Pulmonary artery endothelial cell (primary cell): ENCODE results near the gene CEP170B. TPM values are rescaled to one million over a fixed set of nuclear protein-coding genes. Genes with fewer than 3 reads are reported as not detected.
"Not testable (repeated sequence)": the region's sequence is repeated elsewhere in the genome, so short reads cannot be mapped to it uniquely, and the experiment has no call there.

Source experiments
- DNase-seq: peaks from one replicate; pipeline ENCODE4 v3.0.0-alpha.2; 2011; ENCODE audit warnings: low read depth, low spot score
- total RNA-seq: library from RNA; depleted of rRNA; stranded (reverse); fragments of >200 nt; gene quantifications from 2 replicates; pipeline ENCODE4 v1.2.3, GENCODE V29; 2014

Gene CEP170B
- total RNA-seq, result 17.1 and 19.0 TPM in 2 replicates

DNA sequence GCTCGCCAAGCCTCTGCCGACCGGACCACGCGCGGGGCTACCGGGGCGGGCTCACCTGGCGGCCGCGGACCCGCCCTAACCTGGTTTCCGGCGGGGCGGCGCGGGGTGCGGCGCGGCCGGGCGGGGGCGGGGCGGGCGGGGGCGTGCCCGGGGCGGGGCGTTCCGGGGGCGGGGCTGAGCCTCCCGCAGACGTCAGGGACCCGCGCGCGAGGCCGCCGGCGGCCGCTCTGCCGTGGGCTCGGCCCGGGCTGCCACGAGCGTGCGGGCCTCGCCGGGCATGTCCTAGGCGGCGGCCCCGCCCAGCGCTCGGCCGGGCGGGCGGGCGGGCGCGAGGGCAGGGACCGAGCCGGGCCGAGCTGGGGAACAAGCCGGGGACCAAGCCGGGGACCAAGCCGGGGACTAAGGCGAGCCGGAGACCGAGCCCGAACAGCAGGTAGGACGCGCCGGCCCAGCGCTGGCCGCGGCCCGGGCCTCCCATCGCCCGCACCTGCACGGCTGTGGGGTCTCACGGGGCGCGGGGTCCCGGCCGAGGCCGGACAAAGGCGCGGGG, at the start of gene CEP170B:
TSS of gene CEP170B (plus strand) at position 188 of the 550 bp plus-strand sequence. CDS start 3,183 bp downstream, outside the sequence.
- DNase-seq, result no peak

DNA sequence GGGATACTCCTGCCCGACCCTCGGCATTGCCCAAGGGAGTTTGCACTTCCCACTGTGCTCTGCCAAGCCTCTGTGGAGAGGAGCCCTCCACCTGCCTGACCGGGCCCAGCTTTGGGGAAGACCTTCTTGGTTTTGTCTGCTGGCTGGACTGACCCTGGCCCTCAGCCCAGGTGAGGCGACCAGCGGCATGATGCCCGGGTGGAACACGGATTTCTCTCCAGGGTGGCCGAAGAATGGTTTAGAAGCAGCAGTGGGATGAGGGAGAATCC, 48.5 kb upstream of the CEP170B start:
- no peak for DNase-seq

DNA sequence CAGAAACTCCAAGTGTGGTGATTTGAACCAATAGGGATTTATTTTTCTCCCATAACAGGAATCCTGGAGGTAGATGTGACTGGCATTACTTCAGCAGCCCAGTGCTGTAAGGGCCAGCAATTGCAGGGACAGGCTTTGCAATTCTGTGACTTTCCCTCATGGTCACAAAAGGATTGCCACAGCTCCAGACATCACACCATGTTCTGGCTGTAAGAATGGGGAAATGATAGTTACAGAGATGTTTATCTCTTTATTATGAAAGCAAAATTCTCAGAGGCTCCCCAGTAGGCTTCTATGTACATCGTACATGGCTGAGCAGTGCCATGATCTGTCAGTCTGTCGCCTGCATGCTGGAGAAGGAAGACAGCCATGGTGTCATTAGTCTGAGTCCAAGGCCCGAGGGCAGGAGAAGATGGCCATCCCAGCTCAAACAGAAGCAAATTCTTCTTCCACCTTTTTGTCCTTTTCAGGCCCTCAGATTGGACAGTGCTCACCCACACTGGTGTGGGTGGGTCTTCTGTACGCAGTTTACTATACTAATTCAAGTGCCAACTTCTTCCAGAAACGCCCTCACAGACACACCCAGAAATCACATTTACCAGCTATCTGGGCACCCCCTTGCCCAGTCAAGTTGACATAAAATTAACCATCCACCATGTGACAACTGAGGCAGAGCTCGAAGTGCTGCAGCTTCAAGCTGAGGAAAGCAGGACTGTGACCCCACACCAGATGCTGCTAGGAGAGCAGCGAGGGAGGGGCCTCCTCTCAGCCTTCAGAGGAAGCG, 46.9 kb upstream of the CEP170B start:
- DNase-seq, result no peak

DNA sequence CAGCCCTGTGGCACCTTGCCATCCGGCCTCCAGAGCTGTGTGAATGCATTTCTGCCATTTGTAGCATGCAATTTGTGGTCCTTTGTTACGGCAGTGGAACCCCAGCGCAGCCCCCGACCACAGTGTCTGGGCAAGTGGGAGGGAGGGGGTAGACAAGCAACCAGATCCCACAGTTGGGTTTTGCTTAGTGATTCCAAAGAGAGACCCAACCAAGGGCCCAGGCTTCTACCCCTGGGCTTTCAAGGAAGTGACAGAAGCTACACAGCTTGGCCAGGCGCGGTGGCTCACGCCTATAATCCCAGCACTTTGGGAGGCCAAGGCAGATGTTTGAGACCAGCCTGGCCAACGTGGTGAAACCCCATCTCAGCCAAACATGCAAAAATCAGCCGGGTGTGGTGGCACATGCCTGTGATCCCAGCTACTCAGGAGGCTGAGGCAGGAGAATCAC, 46.3 kb upstream of the CEP170B start:
- DNase-seq, result no peak

DNA sequence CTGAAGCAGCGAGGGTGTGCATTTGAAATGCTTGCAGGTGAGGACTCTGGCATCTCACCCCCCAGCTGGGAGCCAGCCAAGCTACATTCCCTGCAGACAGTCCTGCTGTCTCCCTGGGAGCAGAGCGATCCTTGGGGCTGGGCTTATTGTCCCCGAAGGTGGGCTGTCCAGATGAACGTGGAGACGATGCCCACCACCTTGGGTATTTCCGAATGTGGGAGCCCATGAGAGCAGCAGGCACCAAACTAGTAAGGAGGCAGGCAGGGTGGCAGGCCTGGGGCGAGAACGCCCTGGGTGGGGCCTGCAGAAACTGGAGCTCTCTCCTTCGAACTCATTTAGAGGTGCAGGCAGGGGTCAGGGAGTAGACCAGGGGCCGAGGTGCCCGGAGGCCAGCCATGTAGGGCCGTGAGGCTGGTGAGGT, 45.7 kb upstream of the CEP170B start:
- DNase-seq, result no peak

DNA sequence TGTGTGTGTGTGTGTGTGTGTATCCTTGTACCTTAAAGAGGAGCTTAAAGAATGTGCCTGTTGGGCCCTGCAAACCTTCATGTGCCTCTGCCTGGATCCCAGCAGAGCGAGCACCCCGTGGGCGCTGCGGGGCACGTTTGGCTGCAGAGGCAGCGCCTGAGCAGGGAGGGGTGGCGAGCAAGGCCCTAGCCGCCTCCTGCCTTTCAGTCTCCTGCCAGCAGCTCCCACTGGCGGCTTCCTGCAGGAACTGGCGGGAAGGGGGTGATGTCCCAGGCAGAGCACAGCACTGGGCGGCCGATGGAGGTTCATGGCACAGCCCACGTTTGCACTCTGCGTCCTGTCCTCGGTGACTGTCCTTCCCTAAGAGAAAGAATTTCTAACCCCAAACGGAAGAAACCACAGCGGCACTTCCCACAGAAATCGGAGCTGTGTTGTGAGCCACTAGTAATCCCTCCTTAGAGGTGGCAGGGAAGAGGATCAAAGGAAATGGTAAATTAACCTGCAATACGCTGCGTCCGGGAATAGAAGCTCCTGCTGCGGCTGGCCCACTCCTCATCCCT, 44.3 kb upstream of the CEP170B start:
- no peak for DNase-seq

DNA sequence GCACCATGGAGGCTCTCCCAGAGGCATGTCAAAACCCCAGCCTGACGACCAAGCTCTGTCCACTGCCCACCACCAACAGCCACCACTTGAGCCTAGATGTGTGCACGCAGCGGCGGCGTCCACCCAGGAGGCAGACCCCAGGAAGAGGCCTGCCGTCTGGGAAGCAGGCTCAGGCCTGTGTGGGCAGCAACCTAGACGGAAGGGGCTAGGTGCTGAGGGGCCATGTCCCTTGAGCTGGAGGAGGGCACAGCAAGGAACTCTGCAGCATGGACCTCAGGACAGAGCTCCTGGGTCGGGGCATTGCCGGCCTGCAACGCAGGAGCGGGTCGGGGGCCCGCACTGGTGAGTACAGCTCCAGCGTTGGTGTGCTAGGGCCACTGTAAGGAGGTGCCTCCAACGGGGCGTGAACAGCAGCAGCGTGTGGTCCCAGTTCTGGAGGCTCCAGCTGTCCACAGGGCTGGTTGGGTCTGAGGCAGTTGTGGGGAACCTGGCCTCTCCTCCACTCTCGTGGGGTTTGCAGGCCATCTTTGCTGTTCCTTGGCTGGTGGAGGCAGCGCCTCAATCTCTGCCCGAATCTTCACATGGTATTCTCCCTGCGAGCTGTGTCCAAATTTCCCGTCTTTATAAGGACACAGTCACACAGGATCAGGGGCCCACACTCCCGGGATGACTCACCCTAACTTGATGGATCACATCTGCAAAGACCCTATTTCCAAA, 43.7 kb upstream of the CEP170B start:
- no peak for DNase-seq

DNA sequence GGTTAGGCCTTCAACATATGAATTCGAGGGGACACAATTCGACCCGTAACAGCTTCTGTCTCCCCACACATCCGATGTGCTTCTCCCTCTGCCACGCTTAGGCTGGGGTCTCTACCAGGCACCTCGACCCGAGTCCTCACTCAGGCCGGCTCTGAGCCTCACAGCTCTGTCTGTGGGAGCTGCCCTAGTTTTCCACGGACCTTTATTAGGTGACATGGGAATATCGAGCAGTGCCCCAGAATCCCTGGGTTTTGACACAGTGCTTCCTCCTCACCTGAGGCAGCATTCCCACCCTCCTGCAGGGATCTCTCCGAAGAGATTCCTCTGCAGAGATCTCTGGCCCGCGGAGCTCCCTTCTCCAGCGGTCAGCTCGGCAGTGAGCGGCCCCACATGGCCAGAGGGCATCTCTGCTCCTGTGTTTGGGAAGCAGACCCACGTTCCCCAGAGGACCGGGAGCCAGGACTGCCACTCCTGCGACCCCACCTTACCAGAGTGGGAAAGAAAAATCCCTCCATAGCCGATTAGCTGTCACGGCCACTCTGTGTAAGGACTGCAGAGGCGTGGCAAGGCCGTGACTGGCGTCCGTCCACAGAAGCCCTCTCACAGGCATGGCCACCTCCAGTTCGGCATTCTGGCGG, 43.0 kb upstream of the CEP170B start:
- no peak for DNase-seq

DNA sequence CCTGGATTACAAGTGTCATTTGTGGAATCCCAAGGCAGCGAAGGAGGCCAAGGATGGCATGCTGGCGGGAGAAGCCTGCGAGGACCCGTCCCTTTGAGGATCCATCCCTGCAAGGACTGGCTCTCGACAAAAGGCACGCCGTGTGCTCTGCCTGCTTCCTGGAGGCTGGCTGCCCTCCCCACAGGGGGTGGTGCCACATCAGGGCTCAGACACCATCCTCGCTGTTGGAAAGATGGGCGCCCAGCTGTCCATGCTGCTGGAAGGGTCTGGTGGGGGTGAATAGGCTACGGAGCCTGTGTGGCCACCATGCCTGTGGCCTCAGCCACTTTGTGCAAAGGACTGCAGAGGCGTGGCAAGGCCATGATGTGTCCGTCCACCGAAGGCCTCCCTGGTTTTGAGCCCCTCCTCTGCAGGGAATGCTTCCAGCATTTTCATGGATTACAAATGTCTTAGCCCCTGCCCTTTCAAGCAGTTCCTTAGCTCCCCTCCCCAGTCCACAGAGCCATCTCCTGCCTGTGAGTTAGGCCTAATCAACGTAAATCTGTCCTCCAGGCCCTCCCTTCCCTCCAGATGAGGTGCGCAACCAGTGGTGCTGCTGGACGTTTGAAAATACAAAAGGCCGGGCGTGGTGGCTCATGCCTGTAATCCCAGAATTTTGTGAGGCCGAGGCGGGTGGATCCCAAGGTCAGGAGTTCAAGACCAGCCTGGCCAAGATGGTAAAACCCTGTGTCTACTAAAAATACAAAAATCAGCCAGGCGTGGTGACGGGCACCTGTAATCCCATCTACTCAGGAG, 42.0 kb upstream of the CEP170B start:
- DNase-seq, result no peak

DNA sequence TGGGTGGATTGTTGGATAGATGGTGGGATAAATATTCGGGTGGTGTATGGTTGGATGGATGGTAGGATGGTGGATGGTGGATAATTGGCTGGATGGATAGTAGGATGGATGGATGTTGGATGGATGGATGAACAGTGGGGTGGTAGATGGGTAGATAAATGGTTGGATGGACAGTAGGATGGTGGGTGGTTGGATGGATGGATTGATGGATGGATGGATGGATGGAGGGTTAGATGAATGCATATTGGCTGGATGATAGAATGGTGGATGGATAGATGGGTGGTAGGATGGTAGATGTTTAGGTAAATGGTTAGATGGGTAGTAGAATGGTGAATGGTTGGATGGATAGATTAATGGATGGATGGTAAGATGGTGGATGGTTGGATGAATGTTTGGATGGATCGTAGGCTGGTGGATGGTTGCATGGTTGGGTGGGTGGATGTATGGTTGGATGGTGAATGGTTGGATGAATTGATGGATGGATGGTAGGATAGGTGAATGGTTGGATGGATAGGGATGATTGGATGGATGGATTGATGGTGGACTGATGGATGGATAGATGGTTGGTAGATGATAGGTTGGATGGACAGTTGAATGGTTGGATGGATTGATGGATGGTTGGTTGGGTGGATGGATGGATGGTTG, 40.6 kb upstream of the CEP170B start:
- DNase-seq, result no peak

DNA sequence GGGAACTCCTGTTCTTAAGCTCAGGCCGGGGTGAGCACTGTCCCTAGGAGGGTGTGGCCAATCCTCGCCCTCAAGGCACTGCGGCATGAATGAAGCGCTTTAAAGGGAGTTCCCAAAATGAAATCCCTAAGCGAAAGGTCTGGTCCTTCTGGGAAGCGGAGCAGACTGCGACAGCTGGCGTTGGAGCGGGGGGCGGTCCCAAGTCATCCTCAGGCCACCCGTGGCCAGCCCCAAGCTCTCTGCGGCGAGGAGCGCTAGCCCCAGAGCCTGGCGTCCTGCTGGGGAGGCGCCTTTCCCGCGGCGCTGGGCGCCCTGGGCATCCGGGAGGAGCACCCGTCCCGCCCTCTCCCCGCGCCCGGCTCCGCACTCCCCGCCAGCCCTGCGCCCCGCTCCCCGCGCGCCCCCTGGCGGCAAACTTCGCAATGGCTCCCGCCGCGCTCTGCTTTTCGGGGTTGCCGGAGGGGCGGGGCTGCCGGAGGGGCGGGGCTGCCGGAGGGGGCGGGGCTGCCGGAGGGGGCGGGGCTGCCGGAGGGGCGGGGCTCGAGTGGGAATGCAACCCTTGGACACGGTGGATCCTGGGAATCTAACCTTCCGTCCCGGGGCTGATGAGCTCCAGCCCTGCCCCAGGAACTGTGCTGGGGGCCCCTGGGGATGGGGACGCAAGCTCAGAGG, 38.7 kb upstream of the CEP170B start:
- DNase-seq, result no peak

DNA sequence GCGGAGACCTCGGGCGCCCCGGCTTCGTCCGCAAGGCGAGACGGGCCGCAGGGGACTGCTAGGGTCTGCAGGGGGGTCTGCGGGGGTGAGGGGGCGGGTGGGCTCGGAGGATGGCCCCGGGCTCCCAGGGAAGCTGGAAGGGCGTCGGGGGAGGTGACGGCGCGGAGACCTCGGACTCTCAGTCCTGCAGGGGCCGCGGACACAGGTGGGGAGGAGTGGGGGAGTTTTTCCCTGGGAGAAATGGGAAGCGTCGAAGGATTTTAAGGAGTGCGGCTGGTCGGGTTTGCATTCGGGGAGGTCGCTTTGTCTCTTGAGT, 38.2 kb upstream of the CEP170B start:
- no peak for DNase-seq

DNA sequence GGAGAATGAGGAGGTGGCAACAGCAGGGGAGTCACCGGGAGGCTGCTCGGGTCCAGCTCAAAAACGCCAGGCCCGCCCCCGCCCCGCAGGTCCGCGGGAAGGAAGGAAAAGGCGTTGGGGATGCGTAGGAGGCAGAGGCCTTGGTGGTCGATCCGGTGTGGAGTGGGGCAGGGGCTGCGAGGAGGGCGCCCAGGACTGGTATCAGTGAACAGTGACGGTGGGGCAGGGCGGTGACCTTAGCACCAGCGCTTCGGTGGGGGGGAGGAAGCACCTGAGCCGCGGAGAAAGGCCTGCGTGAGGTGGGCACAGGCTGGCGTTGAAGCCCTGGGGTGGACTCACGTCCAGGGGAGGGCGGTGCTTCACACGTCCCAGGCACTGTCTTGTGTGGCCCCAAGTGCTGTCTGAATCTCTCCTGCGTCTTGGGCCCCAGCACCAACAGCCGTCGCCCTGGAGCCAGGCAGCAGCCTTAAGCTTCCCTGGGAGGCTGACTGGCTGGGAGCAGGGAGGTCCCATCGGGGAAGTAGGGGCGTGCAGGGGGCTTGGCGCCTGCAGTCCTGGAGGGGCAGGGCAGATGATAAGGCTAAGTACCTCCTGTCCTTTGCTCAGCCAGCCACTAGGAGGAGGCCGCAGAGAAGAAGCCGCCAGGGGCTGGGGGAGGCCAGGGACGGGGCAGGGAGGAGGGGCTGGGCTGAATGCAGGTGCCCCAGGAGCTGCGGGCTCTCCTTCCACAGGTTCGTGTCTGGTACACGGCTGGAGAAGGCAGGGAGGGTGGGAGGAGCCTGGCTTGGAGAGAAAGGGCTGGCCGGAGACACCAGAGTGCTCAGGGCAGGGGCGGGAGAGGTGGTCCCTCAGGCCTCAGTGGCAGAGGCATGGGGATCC, 37.7 kb upstream of the CEP170B start:
- no peak for DNase-seq

DNA sequence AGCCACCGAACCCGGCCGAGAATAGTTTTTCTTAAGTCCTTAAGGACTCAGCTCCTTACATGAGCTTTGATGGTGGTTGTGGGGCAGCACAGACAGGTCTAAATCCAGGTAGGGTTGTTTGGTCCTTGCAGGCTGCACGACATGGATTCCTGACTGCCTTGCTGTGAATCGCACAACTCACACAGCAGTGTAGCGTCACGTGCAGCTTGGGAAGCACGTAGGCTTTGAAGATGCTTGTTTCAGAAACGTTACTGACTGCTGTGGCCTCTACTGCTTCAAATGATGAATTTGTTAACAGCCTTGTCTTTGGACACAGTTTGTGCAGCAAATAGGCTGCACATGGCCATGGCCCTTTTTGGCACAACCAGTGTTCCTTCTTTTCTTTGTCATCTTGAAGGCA, 34.3 kb upstream of the CEP170B start:
- DNase-seq, result no peak

DNA sequence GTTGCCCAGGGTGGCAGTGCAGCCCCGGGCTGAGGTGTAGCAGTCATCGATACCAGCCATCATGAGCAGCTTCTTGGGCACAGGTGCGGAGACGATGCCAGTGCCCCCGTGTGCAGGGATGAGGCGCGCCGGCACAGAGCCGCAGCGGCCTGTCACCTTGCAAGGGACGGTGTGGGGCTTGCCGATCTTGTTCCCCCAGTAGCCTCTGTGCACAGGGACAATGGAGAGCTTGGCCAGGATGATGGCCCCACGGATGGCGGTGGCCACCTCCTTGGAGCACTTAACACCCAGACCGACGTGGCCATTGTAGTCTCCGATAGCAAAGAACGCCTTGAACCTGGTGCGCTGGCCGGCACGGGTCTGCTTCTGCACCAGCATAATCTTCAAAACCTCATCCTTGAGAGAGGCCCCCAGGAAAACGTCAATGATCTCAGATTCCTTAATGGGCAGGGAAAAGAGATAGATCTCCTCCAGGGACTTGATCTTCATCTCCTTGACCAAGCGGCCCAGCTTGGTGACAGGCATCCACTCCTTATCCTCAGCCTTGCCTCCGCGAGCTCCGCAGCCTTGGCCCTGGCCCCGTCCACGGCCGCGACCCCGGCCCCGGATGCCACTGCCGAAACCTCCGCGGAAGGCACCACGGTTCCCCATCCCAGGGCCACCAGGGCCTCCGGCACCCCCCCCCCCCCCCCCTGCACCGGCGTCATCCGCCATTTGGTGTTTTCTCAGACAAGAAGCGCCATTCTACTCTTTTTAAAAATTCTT, 28.7 kb upstream of the CEP170B start:
- not testable (repeated sequence) for DNase-seq

DNA sequence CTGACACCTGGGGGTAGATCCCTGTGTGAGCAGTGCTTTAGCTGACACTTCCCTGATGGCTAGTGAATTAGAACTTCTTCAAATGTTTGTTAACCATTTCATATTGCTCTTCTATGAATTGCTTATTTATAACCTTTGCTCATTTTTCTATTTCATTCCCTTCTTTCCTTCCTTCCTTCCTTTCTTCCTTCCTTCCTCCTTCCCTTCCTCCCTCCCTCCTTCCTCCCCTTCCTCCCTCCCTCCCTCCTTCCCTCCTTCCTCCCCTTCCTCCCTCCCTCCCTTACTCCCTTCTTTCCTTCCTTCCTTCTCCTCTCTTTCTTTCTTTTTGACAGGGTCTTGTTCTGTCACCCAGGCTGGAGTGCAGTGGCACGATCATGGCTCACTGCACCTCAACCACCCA, 23.3 kb upstream of the CEP170B start:
- DNase-seq, result no peak

DNA sequence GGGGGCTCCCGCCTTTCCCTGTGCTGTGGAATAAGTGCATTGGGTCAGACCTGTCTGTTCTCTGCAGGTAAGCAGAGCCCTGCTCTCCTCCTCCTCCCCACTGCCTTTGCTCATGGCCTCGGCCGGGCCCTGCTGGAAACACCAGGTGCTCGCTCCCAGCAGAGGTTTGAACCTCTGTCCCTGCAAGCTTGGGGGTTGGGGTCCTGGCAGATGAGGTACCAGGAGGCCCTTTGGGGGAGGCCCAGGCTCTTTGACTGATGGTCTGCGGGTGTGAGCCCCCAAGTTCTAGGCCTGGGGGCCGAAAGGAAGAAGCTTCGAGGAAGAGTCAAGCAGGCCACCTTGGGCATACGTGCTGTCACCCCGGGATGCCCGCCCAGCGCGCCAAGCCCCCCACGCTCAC, 22.1 kb upstream of the CEP170B start:
- DNase-seq, result no peak
